ENCODE data around the gene SEC11C. TPM values are rescaled to one million over a fixed set of nuclear protein-coding genes. Genes with fewer than 3 reads are reported as not detected.

The SEC11C gene
- total RNA-seq, 2 donors from 2014 or later = 24.4 to 37.4 TPM

GRCh38 chr18:59101830-59102414, 37.8 kb upstream of the SEC11C start:
- Histone ChIP-seq H3K9me3 (no peaks in the 10 kb centered on the region), H3K27me3 (replicated peaks; ENCODE audit: insufficient read depth) (no peaks in the 10 kb centered on the region), H3K27ac (no peak overlapping the region), H3K4me3 (no peak overlapping the region), H3K4me1 (ENCODE audit: control insufficient read depth in 1 of 2, low read depth in 2 of 2) (no peaks in the 10 kb centered on the region), H3K36me3 (no peaks in the 10 kb centered on the region)
- ATAC-seq (ENCODE audit: insufficient number of reproducible peaks, low FRiP score, low read depth) (no peak), DNase-seq (ENCODE audit: low spot score) (no peak)
- TF ChIP-seq, protein P1, sequence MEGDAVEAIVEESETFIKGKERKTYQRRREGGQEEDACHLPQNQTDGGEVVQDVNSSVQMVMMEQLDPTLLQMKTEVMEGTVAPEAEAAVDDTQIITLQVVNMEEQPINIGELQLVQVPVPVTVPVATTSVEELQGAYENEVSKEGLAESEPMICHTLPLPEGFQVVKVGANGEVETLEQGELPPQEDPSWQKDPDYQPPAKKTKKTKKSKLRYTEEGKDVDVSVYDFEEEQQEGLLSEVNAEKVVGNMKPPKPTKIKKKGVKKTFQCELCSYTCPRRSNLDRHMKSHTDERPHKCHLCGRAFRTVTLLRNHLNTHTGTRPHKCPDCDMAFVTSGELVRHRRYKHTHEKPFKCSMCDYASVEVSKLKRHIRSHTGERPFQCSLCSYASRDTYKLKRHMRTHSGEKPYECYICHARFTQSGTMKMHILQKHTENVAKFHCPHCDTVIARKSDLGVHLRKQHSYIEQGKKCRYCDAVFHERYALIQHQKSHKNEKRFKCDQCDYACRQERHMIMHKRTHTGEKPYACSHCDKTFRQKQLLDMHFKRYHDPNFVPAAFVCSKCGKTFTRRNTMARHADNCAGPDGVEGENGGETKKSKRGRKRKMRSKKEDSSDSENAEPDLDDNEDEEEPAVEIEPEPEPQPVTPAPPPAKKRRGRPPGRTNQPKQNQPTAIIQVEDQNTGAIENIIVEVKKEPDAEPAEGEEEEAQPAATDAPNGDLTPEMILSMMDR (IDR thresholded peaks at IDR 0.05) = no peak

DNA sequence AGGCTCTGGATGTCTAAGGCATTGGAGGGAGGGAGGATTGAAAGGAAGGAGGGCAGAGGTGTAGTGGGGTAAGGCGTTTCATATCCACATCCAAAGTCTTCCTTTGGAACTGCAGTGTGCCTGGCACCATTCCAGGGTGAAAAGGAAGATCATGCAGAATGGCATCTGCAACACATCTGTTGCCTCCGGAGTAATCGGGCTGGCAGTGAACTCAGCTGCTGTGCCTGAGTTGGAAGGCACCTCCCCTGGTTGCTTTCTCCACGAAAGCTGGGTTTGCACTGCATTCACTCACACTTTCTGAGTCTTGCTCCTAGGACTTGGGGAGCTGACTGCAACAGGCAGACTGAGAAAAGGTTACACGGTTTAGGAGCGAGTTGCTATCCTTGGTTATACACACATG, 30.3 kb upstream of the SEC11C start:
- DNase-seq (ENCODE audit: low spot score) (no peak), ATAC-seq (ENCODE audit: insufficient number of reproducible peaks, low FRiP score, low read depth) (no peak)
- H3K36me3 ChIP-seq = no peaks in the 10 kb centered on the region
- no peak overlapping the region for H3K4me3 ChIP-seq
- H3K27me3 ChIP-seq (replicated peaks; ENCODE audit: insufficient read depth) = no peaks in the 10 kb centered on the region
- H3K9me3 ChIP-seq = no peaks in the 10 kb centered on the region
- H3K27ac ChIP-seq = no peak overlapping the region
- TF ChIP-seq, protein P1 (IDR thresholded peaks at IDR 0.05) = no peak
- H3K4me1 ChIP-seq (ENCODE audit: control insufficient read depth in 1 of 2, low read depth in 2 of 2) = no peaks in the 10 kb centered on the region

DNA sequence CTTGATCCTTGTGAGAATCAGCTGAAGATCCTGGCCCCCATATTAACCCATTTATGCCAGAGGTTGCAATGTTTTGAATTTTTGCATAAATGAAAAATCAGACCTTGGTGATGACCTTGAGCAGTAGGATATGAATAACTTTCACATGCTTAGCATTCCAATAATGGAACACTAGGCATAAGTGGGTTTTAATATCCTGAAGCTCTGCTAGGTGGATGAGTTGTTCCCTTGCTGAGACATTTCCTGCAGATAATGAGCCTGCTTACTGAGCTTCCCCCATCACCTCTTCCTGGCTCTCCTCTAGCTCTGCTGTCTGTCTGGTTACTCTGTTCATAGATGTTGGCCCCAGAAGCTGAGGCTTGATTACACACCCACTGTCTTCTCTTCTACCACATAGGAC, 25.5 kb upstream of the SEC11C start:
- ATAC-seq (ENCODE audit: insufficient number of reproducible peaks, low FRiP score, low read depth) = no peak
- TF ChIP-seq, protein P1 (IDR thresholded peaks at IDR 0.05) = no peak
- H3K4me3 ChIP-seq = no peak overlapping the region

DNA sequence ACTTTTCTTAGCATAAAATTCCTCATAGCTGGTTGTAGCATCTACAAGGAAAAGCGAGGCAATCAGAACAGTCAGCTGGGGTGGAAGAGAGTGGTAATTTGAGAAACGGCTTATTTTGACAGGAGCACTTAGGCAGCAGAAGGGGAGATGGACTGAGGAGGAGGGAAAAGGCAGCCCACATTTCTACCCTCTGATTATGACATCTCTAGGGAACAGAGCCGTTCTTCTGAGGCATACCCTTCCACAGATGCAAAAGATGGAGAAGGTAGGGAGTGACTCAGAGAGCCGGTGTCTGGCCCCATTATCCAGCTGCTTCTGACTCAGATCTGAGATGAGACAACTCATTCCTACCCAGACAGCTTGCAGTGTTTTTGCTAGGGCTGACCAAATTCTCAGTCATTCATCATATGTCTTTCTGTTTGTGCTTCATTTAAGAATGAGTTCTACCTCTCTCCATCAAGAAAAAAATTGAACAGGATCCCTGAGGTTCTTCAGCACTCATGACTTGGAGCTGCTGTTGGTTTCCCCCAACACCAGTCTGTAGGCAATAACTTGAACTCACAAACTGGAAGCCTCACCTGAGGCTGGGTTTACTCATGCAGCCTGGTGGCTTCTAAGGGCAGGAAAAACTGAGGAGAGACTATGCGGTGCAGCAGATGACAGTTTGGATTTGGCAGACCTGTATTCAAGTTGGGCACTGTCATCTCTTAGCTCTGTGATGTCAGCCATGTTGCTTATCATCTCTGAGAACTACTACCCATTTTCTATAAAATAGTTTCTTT, 15.9 kb upstream of the SEC11C start:
- H3K4me3 ChIP-seq = no peak overlapping the region
- H3K36me3 ChIP-seq = no peaks in the 10 kb centered on the region
- H3K9me3 ChIP-seq = no peaks in the 10 kb centered on the region
- ATAC-seq (ENCODE audit: insufficient number of reproducible peaks, low FRiP score, low read depth) (no peak), DNase-seq (ENCODE audit: low spot score) (no peak)
- H3K27me3 ChIP-seq (replicated peaks; ENCODE audit: insufficient read depth) = no peaks in the 10 kb centered on the region
- no peaks in the 10 kb centered on the region for H3K4me1 ChIP-seq (ENCODE audit: control insufficient read depth in 1 of 2, low read depth in 2 of 2)
- TF ChIP-seq, protein P1 (IDR thresholded peaks at IDR 0.05) = no peak
- H3K27ac ChIP-seq = no peak overlapping the region

More for the DNA sequence above, 25.5 kb upstream of the SEC11C start:
- Histone ChIP-seq H3K4me1 (ENCODE audit: control insufficient read depth in 1 of 2, low read depth in 2 of 2) (no peaks in the 10 kb centered on the region), H3K9me3 (no peaks in the 10 kb centered on the region), H3K27me3 (replicated peaks; ENCODE audit: insufficient read depth) (no peaks in the 10 kb centered on the region), H3K27ac (no peak overlapping the region), H3K36me3 (no peaks in the 10 kb centered on the region)
- DNase-seq (ENCODE audit: low spot score) = no peak

GRCh38 chr18:59124370-59124704, 15.3 kb upstream of the SEC11C start:
- Histone ChIP-seq H3K27ac (no peak overlapping the region), H3K4me3 (no peak overlapping the region), H3K9me3 (no peaks in the 10 kb centered on the region), H3K4me1 (ENCODE audit: control insufficient read depth in 1 of 2, low read depth in 2 of 2) (no peaks in the 10 kb centered on the region), H3K36me3 (no peaks in the 10 kb centered on the region), H3K27me3 (replicated peaks; ENCODE audit: insufficient read depth) (no peaks in the 10 kb centered on the region)
- no peak for ATAC-seq (ENCODE audit: insufficient number of reproducible peaks, low FRiP score, low read depth)
- no peak for DNase-seq (ENCODE audit: low spot score)
- TF ChIP-seq, protein P1 (IDR thresholded peaks at IDR 0.05) = no peak
